CD4-positive, alpha-beta memory T cell (primary cell): Measurements from ENCODE around the gene KIAA0586. TPM values are rescaled to one million over a fixed set of nuclear protein-coding genes. Genes with fewer than 3 reads are reported as not detected.

ENCODE experiments used
- CTCF ChIA-PET: fragments of 350-600 bp; sonication (Branson Sonifier 250); formaldehyde crosslinking; loops from one replicate; lab custom pipeline; 2021; ENCODE audit warnings: inconsistent platforms; ENCODE audit not compliant: partially characterized antibody; lab: Charles Lee
- POLR2A ChIA-PET: fragments of 350-600 bp; sonication (Branson Sonifier 250); formaldehyde crosslinking; loops from one replicate; lab custom pipeline; 2021; ENCODE audit not compliant: partially characterized antibody; lab: Charles Lee
- DNase-seq, 5 donors: peaks; one replicate each; pipeline versions ENCODE4 v3.0.0 to v3.0.0-alpha.2; 2020 to 2022; ENCODE audit warnings: mixed read lengths in 1 of 5
- H3K27ac ChIP-seq: one replicate; pipeline ENCODE4 v1.7.0; 2013; ENCODE audit warnings: low read depth, low read length
- H3K27me3 ChIP-seq: 2 replicates; pipeline ENCODE4 v1.7.0; 2013; ENCODE audit warnings: mild to moderate bottlenecking, low read length, moderate library complexity; ENCODE audit not compliant: insufficient read depth
- H3K36me3 ChIP-seq: 2 replicates; pipeline ENCODE4 v1.7.0; 2013; ENCODE audit warnings: mild to moderate bottlenecking, low read length, moderate library complexity; ENCODE audit not compliant: insufficient read depth
- H3K4me1 ChIP-seq: 2 replicates; pipeline ENCODE4 v1.7.0; 2013; ENCODE audit warnings: mild to moderate bottlenecking, low read length, moderate library complexity; ENCODE audit not compliant: insufficient read depth
- H3K4me3 ChIP-seq, 2 donors: one replicate each; pipeline ENCODE4 v1.7.0; 2013; ENCODE audit warnings: low read length in 2 of 2, mild to moderate bottlenecking in 1 of 2
- H3K9me3 ChIP-seq, 2 donors: one replicate each; pipeline ENCODE4 v1.7.0; 2013; ENCODE audit warnings: low read length in 2 of 2, control low read depth in 1 of 2; ENCODE audit not compliant: control insufficient read depth in 1 of 2
- H3K27ac Mint-ChIP-seq, 7 donors: one replicate each; pipeline ENCODE4 v1.8.0; 2020 to 2021; ENCODE audit warnings: mixed read lengths in 7 of 7, mild to moderate bottlenecking in 6 of 7, inconsistent platforms in 3 of 7, moderate library complexity in 3 of 7
- H3K27me3 Mint-ChIP-seq, 2 donors: one replicate each; pipeline ENCODE4 v1.8.0; 2020 to 2021; ENCODE audit warnings: mixed read lengths in 2 of 2
- H3K36me3 Mint-ChIP-seq, 2 donors: one replicate each; pipeline ENCODE4 v1.8.0; 2020 to 2021; ENCODE audit warnings: mixed read lengths in 2 of 2, inconsistent platforms in 1 of 2, mild to moderate bottlenecking in 1 of 2
- H3K4me1 Mint-ChIP-seq, 4 donors: one replicate each; pipeline ENCODE4 v1.8.0; 2020 to 2021; ENCODE audit warnings: mixed read lengths in 4 of 4, mild to moderate bottlenecking in 1 of 4
- H3K4me3 Mint-ChIP-seq, 8 donors: one replicate each; pipeline ENCODE4 v1.8.0; 2020 to 2021; ENCODE audit warnings: mixed read lengths in 8 of 8, mild to moderate bottlenecking in 7 of 8, moderate library complexity in 6 of 8, inconsistent platforms in 3 of 8
- H3K9me3 Mint-ChIP-seq, 8 donors: one replicate each; pipeline ENCODE4 v1.8.0; 2020 to 2021; ENCODE audit warnings: mixed read lengths in 8 of 8, mild to moderate bottlenecking in 5 of 8, inconsistent platforms in 3 of 8, moderate library complexity in 1 of 8
- intact Hi-C: fragments of 100-400 bp; cut with micrococcal nuclease; formaldehyde crosslinking; loops from one replicate; pipeline ENCODE4 v1.15.1; 2023
- polyA plus RNA-seq, 2 donors: library from polyadenylated mRNA; unstranded; fragments of 300-500 nt; fragmentation: Illumina TruSeq; gene quantifications; one replicate each; pipeline ENCODE4 v1.2.3, GENCODE V29; 2021
- total RNA-seq, 2 experiments: library from RNA; stranded (reverse); gene quantifications; one replicate each; pipeline ENCODE4 v1.2.3, GENCODE V29; 2021

The KIAA0586 gene
- total and polyA plus RNA-seq, 4 experiments from 2014 or later = 13.7 to 48.2 (median 34.0) TPM

DNA sequence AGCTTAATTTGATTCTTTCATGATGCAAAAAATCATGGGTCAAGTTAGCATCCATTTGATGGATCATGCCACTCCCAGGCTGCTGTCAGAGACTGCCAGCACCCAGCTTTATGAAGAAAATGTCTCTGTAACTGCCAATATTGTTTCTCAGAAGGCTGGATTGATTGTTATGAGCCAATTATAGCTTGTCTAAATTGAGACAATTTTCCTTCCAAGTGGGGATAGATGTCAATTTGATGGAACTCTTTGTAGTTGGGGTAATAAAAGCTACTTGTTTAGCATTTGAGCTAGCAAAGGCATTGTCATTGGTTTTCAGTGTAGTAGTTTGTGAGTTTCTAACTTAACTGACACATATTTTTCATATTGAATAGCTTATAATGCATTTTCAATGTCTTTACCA lies 128.1 kb downstream of the KIAA0586 start:
- ChIA-PET CTCF (no interaction called here), POLR2A (no interaction called here)
- Histone ChIP-seq H3K27me3 (no peaks in the 10 kb centered on the region), H3K36me3 (no peaks in the 10 kb centered on the region), H3K27ac (no peak overlapping the region), H3K9me3 (no peaks in the 10 kb centered on the region), H3K4me3 (no peak overlapping the region), H3K4me1 (no peaks in the 10 kb centered on the region)
- Mint-ChIP-seq H3K4me3 (no peak overlapping the region), H3K9me3 (no peaks in the 10 kb centered on the region), H3K27me3 (no peaks in the 10 kb centered on the region), H3K36me3 (no peaks in the 10 kb centered on the region), H3K4me1 (no peaks in the 10 kb centered on the region), H3K27ac (no peak overlapping the region)
- intact Hi-C loops = no loop called here
- no peak for DNase-seq

DNA sequence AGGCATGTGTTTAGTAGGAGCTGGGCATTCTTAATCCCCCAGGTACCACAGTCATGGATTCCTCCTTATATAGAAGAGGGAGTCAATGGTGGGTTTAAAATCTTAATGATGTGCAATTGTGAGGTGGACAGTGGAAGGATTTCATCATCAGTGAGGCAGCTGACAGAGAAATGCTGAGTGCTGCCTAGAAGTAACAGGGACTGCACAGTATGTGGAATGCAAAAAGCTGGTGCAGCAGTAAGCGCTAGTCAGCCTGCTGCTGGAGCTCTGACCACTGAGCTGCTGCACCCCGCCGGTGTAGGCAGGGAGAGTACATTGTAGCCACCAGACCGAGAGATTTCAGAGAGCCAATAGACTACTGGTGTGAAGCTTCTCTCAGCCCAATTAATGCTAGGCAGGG lies 129.7 kb downstream of the KIAA0586 start:
- Mint-ChIP-seq H3K27ac (no peak overlapping the region), H3K9me3 (no peaks in the 10 kb centered on the region), H3K4me1 (no peaks in the 10 kb centered on the region), H3K4me3 (no peak overlapping the region), H3K27me3 (no peaks in the 10 kb centered on the region), H3K36me3 (peaks cover 0 to 4% of the 10 kb centered on the region in 2 donors)
- no peaks in the 10 kb centered on the region for H3K4me1 ChIP-seq
- ChIA-PET CTCF (interaction anchor here (0.6 kb wide), 1 partner anchor 12 kb away, joined by 3 read pairs; no protein-coding TSS in a partner anchor), POLR2A (no interaction called here)
- H3K27ac ChIP-seq = no peak overlapping the region
- H3K27me3 ChIP-seq = no peaks in the 10 kb centered on the region
- intact Hi-C loops = no loop called here
- no peaks in the 10 kb centered on the region for H3K36me3 ChIP-seq
- no peak overlapping the region for H3K4me3 ChIP-seq
- DNase-seq = no peak
- no peaks in the 10 kb centered on the region for H3K9me3 ChIP-seq

DNA sequence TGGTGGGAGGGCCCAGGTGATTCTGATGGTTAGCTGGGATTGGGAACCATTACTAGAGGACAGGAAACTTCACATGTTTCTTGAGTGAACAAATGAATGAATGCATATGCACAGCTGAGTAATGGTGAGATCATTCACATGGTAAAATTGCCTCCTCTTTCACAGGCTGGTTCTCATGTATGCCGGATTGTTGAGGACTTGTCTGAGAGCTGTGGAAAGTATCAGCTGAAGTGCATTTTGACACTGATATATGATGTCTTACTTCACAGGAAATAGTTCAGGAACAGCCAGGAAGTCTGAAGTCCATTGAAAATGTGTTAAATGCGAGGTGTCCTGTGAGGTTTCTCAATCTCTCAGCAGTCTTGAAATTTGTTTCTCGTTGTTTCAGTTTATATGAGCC lies 132.7 kb downstream of the KIAA0586 start:
- Mint-ChIP-seq H3K4me3 (no peak overlapping the region), H3K27me3 (no peaks in the 10 kb centered on the region), H3K27ac (no peak overlapping the region), H3K9me3 (no peaks in the 10 kb centered on the region), H3K4me1 (no peaks in the 10 kb centered on the region), H3K36me3 (peaks cover 0 to 4% of the 10 kb centered on the region in 2 donors)
- no peaks in the 10 kb centered on the region for H3K4me1 ChIP-seq
- no peak for DNase-seq
- ChIA-PET POLR2A (no interaction called here), CTCF (no interaction called here)
- no peak overlapping the region for H3K4me3 ChIP-seq
- H3K36me3 ChIP-seq = no peaks in the 10 kb centered on the region
- H3K27ac ChIP-seq = no peak overlapping the region
- H3K27me3 ChIP-seq = no peaks in the 10 kb centered on the region
- intact Hi-C loops = no loop called here
- H3K9me3 ChIP-seq = no peaks in the 10 kb centered on the region

DNA sequence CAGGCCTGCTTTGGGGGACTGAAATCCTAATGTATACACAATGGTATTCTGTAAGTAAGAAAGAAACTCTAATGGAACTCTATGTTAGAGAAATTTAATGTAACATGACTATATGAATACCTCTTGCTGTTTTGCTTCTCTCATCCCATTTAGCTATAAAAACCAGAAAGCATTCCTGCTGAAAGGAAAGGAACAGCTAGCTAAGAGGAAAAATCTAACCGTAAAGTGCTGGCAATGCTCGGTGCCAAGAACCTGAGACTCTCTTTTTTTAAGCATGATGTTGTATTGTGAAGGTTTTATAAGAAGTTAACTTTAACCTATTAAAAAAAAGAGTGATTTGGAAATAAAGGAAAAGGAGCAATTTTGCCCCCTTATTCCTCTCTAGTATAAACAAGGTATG lies 134.6 kb downstream of the KIAA0586 start:
- Histone ChIP-seq H3K4me3 (no peak overlapping the region), H3K27ac (no peak overlapping the region), H3K9me3 (no peaks in the 10 kb centered on the region), H3K27me3 (no peaks in the 10 kb centered on the region), H3K36me3 (no peaks in the 10 kb centered on the region), H3K4me1 (no peaks in the 10 kb centered on the region)
- intact Hi-C loops = no loop called here
- peaks cover 0 to 4% of the 10 kb centered on the region in 2 donors for H3K36me3 Mint-ChIP-seq
- no peak overlapping the region for H3K27ac Mint-ChIP-seq
- CTCF ChIA-PET = no interaction called here
- no peak overlapping the region for H3K4me3 Mint-ChIP-seq
- DNase-seq = no peak
- H3K27me3 Mint-ChIP-seq = no peaks in the 10 kb centered on the region
- no peaks in the 10 kb centered on the region for H3K9me3 Mint-ChIP-seq
- no peaks in the 10 kb centered on the region for H3K4me1 Mint-ChIP-seq
- POLR2A ChIA-PET = no interaction called here

DNA sequence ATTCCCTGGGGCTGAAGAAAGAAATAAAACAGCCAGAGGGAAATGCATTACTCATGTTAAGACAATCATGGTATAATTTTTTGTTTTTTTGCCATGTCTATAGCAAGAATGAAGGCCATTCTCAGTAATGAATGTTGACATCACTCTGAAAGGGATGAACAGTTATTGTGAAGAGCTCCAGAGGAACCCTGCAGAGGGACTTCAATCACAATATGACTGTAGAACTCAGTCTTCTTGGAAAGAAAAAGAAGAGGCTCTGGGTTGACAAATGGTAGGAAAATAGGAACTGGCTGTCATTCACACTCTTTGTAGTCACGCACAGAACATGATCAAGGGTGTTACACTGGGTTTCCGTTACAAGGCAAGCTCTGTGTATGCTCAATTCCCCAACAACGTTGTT lies 136.5 kb downstream of the KIAA0586 start:
- CTCF ChIA-PET = no interaction called here
- no peaks in the 10 kb centered on the region for H3K4me1 Mint-ChIP-seq

DNA sequence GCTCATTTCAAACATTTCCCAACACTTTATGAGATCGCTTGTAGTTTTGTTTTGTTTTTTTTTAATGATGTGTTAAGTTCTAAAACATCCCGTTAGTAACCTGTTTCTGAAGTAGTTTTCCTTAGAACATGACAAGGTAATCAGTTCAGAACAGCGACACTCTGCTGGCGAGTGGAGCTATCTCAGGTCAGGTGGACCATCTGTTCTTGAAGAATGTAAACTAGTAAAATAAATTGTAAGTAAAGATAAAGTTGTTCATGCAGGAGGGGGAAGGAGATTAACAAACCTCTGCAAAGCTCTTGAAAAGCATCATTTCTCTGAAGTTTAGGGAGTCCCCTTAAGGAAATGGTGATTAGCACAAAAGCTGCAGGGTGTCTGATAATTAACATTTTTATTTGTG lies 138.3 kb downstream of the KIAA0586 start:
- Histone ChIP-seq H3K27ac (no peak overlapping the region), H3K27me3 (no peaks in the 10 kb centered on the region), H3K9me3 (no peaks in the 10 kb centered on the region), H3K4me1 (no peaks in the 10 kb centered on the region), H3K36me3 (no peaks in the 10 kb centered on the region), H3K4me3 (no peak overlapping the region)
- Mint-ChIP-seq H3K27ac (no peak overlapping the region), H3K36me3 (peaks cover 0 to 4% of the 10 kb centered on the region in 2 donors), H3K4me1 (peaks cover 0 to 3% (median 0%) of the 10 kb centered on the region in 4 donors), H3K4me3 (no peak overlapping the region), H3K27me3 (no peaks in the 10 kb centered on the region), H3K9me3 (no peaks in the 10 kb centered on the region)
- DNase-seq = no peak
- ChIA-PET CTCF (no interaction called here), POLR2A (no interaction called here)
- intact Hi-C loops = no loop called here

More for the DNA sequence above, 136.5 kb downstream of the KIAA0586 start:
- no peak overlapping the region for H3K4me3 ChIP-seq
- no peak overlapping the region for H3K4me3 Mint-ChIP-seq
- H3K9me3 Mint-ChIP-seq = no peaks in the 10 kb centered on the region
- no peak for DNase-seq
- no peaks in the 10 kb centered on the region for H3K4me1 ChIP-seq
- H3K27me3 Mint-ChIP-seq = no peaks in the 10 kb centered on the region
- POLR2A ChIA-PET = no interaction called here
- no peaks in the 10 kb centered on the region for H3K36me3 ChIP-seq
- H3K9me3 ChIP-seq = no peaks in the 10 kb centered on the region
- H3K27ac ChIP-seq = no peak overlapping the region
- H3K27ac Mint-ChIP-seq = no peak overlapping the region
- intact Hi-C loops = no loop called here
- H3K36me3 Mint-ChIP-seq = peaks cover 0 to 4% of the 10 kb centered on the region in 2 donors
- no peaks in the 10 kb centered on the region for H3K27me3 ChIP-seq

DNA sequence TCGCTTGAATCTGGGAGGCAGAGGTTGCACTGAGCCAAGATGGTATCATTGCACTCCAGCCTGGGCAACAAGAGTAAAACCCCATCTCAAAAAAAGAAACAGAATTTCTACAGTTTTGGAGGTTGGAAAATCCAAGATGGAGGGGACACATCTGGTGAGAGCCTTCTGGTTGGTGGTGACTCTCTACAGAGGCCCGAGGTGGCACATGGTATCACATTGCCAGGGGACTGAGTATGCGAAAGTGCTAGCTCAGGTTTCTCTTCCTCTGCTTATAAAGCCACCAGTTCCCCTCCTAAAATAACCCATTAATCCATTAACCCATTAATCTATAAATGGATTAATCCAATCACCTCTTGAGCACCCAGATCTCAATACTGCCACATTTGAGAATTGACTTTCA lies 139.5 kb downstream of the KIAA0586 start:
- Mint-ChIP-seq H3K4me3 (no peak overlapping the region), H3K27ac (no peak overlapping the region), H3K4me1 (peaks cover 5 to 9% (median 8%) of the 10 kb centered on the region in 4 donors), H3K9me3 (no peaks in the 10 kb centered on the region), H3K27me3 (no peaks in the 10 kb centered on the region), H3K36me3 (peaks cover 0 to under 1% of the 10 kb centered on the region in 2 donors)
- peaks cover 5% of the 10 kb centered on the region for H3K4me1 ChIP-seq
- no peaks in the 10 kb centered on the region for H3K36me3 ChIP-seq
- no peak overlapping the region for H3K27ac ChIP-seq
- H3K9me3 ChIP-seq = no peaks in the 10 kb centered on the region
- CTCF ChIA-PET = no interaction called here
- POLR2A ChIA-PET = no interaction called here
- H3K4me3 ChIP-seq = no peak overlapping the region
- intact Hi-C loops = no loop called here
- no peaks in the 10 kb centered on the region for H3K27me3 ChIP-seq
- no peak for DNase-seq

DNA sequence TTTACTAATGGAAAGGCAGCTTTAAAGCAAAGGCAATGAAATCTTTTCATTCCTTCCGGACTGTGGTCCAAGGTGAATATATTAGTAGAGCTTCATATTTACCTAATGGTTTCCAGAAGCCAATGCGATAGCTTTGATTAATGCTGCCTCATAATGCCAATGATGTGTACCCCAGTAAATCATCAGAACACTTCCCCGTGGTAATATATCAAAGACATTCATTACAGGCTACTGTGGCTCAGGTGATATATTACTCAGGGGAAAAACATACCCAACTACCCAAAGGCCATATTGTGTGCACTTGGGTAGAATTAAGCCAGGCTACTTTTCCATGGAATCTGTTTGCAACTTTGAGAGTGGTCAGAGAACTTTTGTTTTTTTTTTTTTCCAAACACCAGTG lies 140.8 kb downstream of the KIAA0586 start:
- POLR2A ChIA-PET = no interaction called here
- no peaks in the 10 kb centered on the region for H3K9me3 Mint-ChIP-seq
- no peaks in the 10 kb centered on the region for H3K36me3 Mint-ChIP-seq
- intact Hi-C loops = no loop called here
- peaks cover 12% of the 10 kb centered on the region for H3K4me1 ChIP-seq
- H3K36me3 ChIP-seq = no peaks in the 10 kb centered on the region
- H3K27ac ChIP-seq = no peak overlapping the region
- H3K4me3 ChIP-seq = no peak overlapping the region
- peaks cover 10 to 21% (median 15%) of the 10 kb centered on the region in 4 donors for H3K4me1 Mint-ChIP-seq
- H3K27me3 ChIP-seq = no peaks in the 10 kb centered on the region
- no peak overlapping the region for H3K4me3 Mint-ChIP-seq
- no peak for DNase-seq
- H3K9me3 ChIP-seq = no peaks in the 10 kb centered on the region
- H3K27me3 Mint-ChIP-seq = no peaks in the 10 kb centered on the region
- no peak overlapping the region for H3K27ac Mint-ChIP-seq
- CTCF ChIA-PET = interaction anchor here (1.1 kb wide), 1 partner anchor 9 kb away, joined by 5 read pairs; no protein-coding TSS in a partner anchor
